PC-3 (cell line): ENCODE data around the gene BRPF1. TPM values are rescaled to one million over a fixed set of nuclear protein-coding genes. Genes with fewer than 3 reads are reported as not detected.

Source experiments
- ATAC-seq: fragments of 200-7000 bp; cut with Tn5 transposase; 2 replicates; pipeline ENCODE4 v1.9.1; 2020; ENCODE audit warnings: mild to moderate bottlenecking, moderate library complexity
- BruUV-seq: library from RNA; stranded (reverse); fragments of 400-500 nt; replicated peaks from 2 replicates; lab custom pipeline; 2021; lab: Mats Ljungman, UMichigan
- CTCF ChIA-PET: fragments of 300-600 bp; sonication (Branson Sonifier 250); formaldehyde crosslinking; loops from one replicate; lab custom pipeline; 2022; ENCODE audit warnings: antibody characterized with exemption; lab: Charles Lee
- POLR2A ChIA-PET: fragments of 300-600 bp; sonication (Branson Sonifier 250); formaldehyde crosslinking; loops from one replicate; lab custom pipeline; 2022; ENCODE audit warnings: antibody characterized with exemption; ENCODE audit not compliant: unreplicated experiment; lab: Charles Lee
- DNase-seq: peaks from one replicate; pipeline ENCODE4 v3.0.0-alpha.2; 2015
- H2AFZ ChIP-seq: fragments of 300-600 bp; sonication (generic); 2 replicates; pipeline ENCODE4 v1.6.0; 2016; ENCODE audit warnings: antibody characterized with exemption, low read length
- H3F3A ChIP-seq: fragments of 300-600 bp; sonication (generic); one replicate; pipeline ENCODE4 v1.6.0; 2017; ENCODE audit warnings: antibody characterized with exemption, low read length, control low read depth, mild to moderate bottlenecking; ENCODE audit not compliant: unreplicated experiment
- H3K27ac ChIP-seq: fragments of 300-600 bp; sonication (generic); 2 replicates; pipeline ENCODE4 v1.5.1; 2016; ENCODE audit warnings: mild to moderate bottlenecking, low read length
- H3K27me3 ChIP-seq: fragments of 300-600 bp; sonication (generic); 2 replicates; pipeline ENCODE4 v1.6.1; 2016; ENCODE audit warnings: low read length, mixed read lengths
- H3K36me3 ChIP-seq: fragments of 300-600 bp; sonication (generic); 2 replicates; pipeline ENCODE4 v1.6.1; 2016; ENCODE audit warnings: low read depth, mixed run types, low read length, mixed read lengths
- H3K4me1 ChIP-seq: fragments of 300-600 bp; sonication (generic); 2 replicates; pipeline ENCODE4 v1.5.1; 2016; ENCODE audit warnings: low read length; ENCODE audit not compliant: insufficient read depth
- H3K4me2 ChIP-seq: fragments of 300-600 bp; sonication (generic); 2 replicates; pipeline ENCODE4 v1.6.0; 2016; ENCODE audit warnings: low read length
- H3K4me3 ChIP-seq: fragments of 300-600 bp; sonication (generic); 2 replicates; pipeline ENCODE4 v1.5.1; 2016; ENCODE audit warnings: mild to moderate bottlenecking, low read length, mixed read lengths
- H3K79me2 ChIP-seq: fragments of 300-600 bp; sonication (generic); 2 replicates; pipeline ENCODE4 v1.6.1; 2017; ENCODE audit warnings: low read length, mixed read lengths
- H3K9ac ChIP-seq: fragments of 300-600 bp; sonication (generic); 2 replicates; pipeline ENCODE4 v1.6.0; 2016; ENCODE audit warnings: mild to moderate bottlenecking, low read length
- H3K9me2 ChIP-seq: fragments of 300-600 bp; sonication (generic); replicated peaks from 2 replicates; pipeline ENCODE4 v1.6.1; 2016; ENCODE audit warnings: mixed run types, low read length, mixed read lengths
- H3K9me3 ChIP-seq: fragments of 300-600 bp; sonication (generic); 2 replicates; pipeline ENCODE4 v1.6.1; 2016; ENCODE audit warnings: low read length, mixed read lengths
- H4K20me1 ChIP-seq: fragments of 300-600 bp; sonication (generic); 2 replicates; pipeline ENCODE4 v1.6.1; 2016; ENCODE audit warnings: low read length, mixed read lengths
- EZH2 ChIP-seq: fragments of 300-600 bp; sonication (generic); IDR thresholded peaks from one replicate; pipeline ENCODE4 v1.6.1; 2017; ENCODE audit warnings: antibody characterized with exemption, mild to moderate bottlenecking, low read length; ENCODE audit not compliant: unreplicated experiment
- EZH2phosphoT487 ChIP-seq: fragments of 300-600 bp; sonication (generic); IDR thresholded peaks from 2 replicates; pipeline ENCODE4 v1.6.1; 2018; ENCODE audit warnings: mild to moderate bottlenecking, antibody characterized with exemption, low read length, borderline replicate concordance
- intact Hi-C: fragments of 100-400 bp; cut with micrococcal nuclease; formaldehyde crosslinking; loops from 2 replicates; pipeline ENCODE4 v1.9.0; 2023
- total RNA-seq: library from RNA; depleted of rRNA; stranded (reverse); fragments of >200 nt; gene quantifications from 2 replicates; pipeline ENCODE4 v1.2.3, GENCODE V29; 2014
- TF ChIP-seq, protein P1 (sequence below): fragments of 300-600 bp; sonication (generic); conservative IDR thresholded peaks from 2 replicates; pipeline ENCODE4 v1.5.1; 2017; ENCODE audit warnings: antibody characterized with exemption, low read depth, mild to moderate bottlenecking, low read length

Gene BRPF1
- total RNA-seq, 1 experiment from 2014 or later, result 27.0 TPM

DNA sequence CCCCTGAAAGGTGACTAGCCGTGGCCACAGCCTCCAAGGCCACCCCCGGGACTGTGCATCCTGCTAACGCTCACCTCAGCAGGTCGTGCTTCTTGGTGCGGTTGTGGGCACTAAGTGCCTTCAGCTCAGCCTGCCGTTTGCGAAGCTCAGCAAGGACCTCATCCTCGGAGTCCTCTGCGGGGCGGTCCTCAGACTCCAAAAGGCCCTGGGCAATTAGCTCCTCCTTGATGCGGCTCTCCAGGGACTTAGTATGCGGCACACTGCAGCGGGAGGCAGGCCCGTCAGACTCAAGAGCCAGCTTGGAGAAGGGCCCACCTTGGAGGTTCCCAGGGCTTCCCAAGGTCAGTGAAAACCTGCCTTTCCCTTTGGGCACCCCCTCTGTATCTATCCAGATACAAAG is 52.4 kb downstream of the BRPF1 start:
- ATAC-seq, result no peak
- H3K4me2 ChIP-seq, result no peak overlapping the region
- POLR2A ChIA-PET, result no interaction called here
- H3K4me3 ChIP-seq, result no peak overlapping the region
- H3K27ac ChIP-seq, result no peak overlapping the region
- no TSS peak for BruUV-seq
- no peak for DNase-seq
- no peaks in the 10 kb centered on the region for H4K20me1 ChIP-seq
- TF ChIP-seq, protein P1, sequence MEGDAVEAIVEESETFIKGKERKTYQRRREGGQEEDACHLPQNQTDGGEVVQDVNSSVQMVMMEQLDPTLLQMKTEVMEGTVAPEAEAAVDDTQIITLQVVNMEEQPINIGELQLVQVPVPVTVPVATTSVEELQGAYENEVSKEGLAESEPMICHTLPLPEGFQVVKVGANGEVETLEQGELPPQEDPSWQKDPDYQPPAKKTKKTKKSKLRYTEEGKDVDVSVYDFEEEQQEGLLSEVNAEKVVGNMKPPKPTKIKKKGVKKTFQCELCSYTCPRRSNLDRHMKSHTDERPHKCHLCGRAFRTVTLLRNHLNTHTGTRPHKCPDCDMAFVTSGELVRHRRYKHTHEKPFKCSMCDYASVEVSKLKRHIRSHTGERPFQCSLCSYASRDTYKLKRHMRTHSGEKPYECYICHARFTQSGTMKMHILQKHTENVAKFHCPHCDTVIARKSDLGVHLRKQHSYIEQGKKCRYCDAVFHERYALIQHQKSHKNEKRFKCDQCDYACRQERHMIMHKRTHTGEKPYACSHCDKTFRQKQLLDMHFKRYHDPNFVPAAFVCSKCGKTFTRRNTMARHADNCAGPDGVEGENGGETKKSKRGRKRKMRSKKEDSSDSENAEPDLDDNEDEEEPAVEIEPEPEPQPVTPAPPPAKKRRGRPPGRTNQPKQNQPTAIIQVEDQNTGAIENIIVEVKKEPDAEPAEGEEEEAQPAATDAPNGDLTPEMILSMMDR, result no peak
- TF ChIP-seq EZH2phosphoT487 (no peak), EZH2 (no peak)
- peaks cover 10% of the 10 kb centered on the region; the same call in 1 of the 2 replicates for H3K36me3 ChIP-seq
- H3K27me3 ChIP-seq, result no peaks in the 10 kb centered on the region
- no peaks in the 10 kb centered on the region for H3K9me3 ChIP-seq
- no peak overlapping the region for H2AFZ ChIP-seq
- H3F3A ChIP-seq, result no peaks in the 10 kb centered on the region
- H3K79me2 ChIP-seq, result no peaks in the 10 kb centered on the region
- intact Hi-C loops, result no loop called here
- CTCF ChIA-PET, result no interaction called here
- no peaks in the 10 kb centered on the region for H3K4me1 ChIP-seq
- H3K9me2 ChIP-seq, result no peaks in the 10 kb centered on the region
- H3K9ac ChIP-seq, result no peak overlapping the region

- no peak overlapping the region for H3K4me2 ChIP-seq
- H3K9me2 ChIP-seq, result no peaks in the 10 kb centered on the region
- TF ChIP-seq EZH2, result no peak
- TF ChIP-seq, protein P1, result no peak
- TF ChIP-seq EZH2phosphoT487, result no peak
- intact Hi-C loops, result no loop called here
- H3K4me3 ChIP-seq, result no peak overlapping the region
- H3K27me3 ChIP-seq, result no peaks in the 10 kb centered on the region
- no peaks in the 10 kb centered on the region for H3K79me2 ChIP-seq
- H3K4me1 ChIP-seq, result no peaks in the 10 kb centered on the region
- no TSS peak for BruUV-seq
- ChIA-PET CTCF (no interaction called here), POLR2A (no interaction called here)
- H3K9me3 ChIP-seq, result no peaks in the 10 kb centered on the region
- no peak overlapping the region for H3K27ac ChIP-seq
- ATAC-seq (no peak), DNase-seq (no peak)
- H4K20me1 ChIP-seq, result no peaks in the 10 kb centered on the region
- H3K36me3 ChIP-seq, result peaks cover 10% of the 10 kb centered on the region; the same call in 1 of the 2 replicates
- no peak overlapping the region for H3K9ac ChIP-seq
- H3F3A ChIP-seq, result no peaks in the 10 kb centered on the region
- no peak overlapping the region for H2AFZ ChIP-seq
Observed at GRCh38 chr3:9784965-9785364, 53.4 kb downstream of the BRPF1 start.

DNA sequence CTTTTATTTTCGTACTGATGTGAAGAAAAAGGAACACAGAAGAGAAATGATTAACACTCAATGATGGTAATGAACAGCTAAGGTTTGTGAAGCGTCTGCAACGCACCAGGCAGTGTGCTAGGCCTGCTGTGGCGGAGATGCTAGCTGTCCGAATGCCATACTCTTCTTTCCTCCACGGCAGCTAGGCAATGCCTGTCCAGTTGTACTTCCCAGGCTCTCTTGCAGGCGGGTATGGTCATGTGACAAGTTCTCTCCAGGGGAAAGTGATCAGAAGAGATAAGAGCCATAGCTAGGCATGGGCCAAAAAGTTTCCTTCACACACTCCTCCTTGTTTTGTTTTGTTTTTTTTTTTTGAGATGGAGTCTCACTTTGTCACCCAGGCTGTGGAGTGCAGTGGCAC is 54.1 kb downstream of the BRPF1 start:
- Histone ChIP-seq H3K9me2 (no peaks in the 10 kb centered on the region), H3K9me3 (no peaks in the 10 kb centered on the region), H3K27me3 (no peaks in the 10 kb centered on the region), H3K4me1 (no peaks in the 10 kb centered on the region), H3K27ac (no peak overlapping the region), H3K36me3 (peaks cover 10% of the 10 kb centered on the region; the same call in 1 of the 2 replicates), H4K20me1 (no peaks in the 10 kb centered on the region), H3K4me3 (no peak overlapping the region), H3K4me2 (no peak overlapping the region), H3K79me2 (no peaks in the 10 kb centered on the region), H3K9ac (no peak overlapping the region), H2AFZ (no peak overlapping the region), H3F3A (no peaks in the 10 kb centered on the region)
- TF ChIP-seq EZH2phosphoT487 (no peak), EZH2 (no peak)
- TF ChIP-seq, protein P1, result no peak
- POLR2A ChIA-PET, result no interaction called here
- CTCF ChIA-PET, result no interaction called here
- no TSS peak for BruUV-seq
- intact Hi-C loops, result no loop called here
- ATAC-seq (no peak), DNase-seq (no peak)
